Measurements from ENCODE around the gene NTM. TPM values are rescaled to one million over a fixed set of nuclear protein-coding genes. Genes with fewer than 3 reads are reported as not detected.

Gene NTM
- total and polyA plus RNA-seq, 2 donors (not counting 1 experiment from before 2014, with no cell fraction given): 12.3 to 28.6 TPM

- Histone ChIP-seq H3K9ac (ENCODE audit: insufficient read depth, low read length) (no peak overlapping the region), H3K4me2 (ENCODE audit: extremely low read depth, insufficient read depth, low read length) (no peak overlapping the region), H2AFZ (ENCODE audit: low read length) (no peak overlapping the region), H4K20me1 (ENCODE audit: control insufficient read depth, extremely low read depth, insufficient read depth, low read length) (no peaks in the 10 kb centered on the region), H3K9me3 (ENCODE audit: control insufficient read depth, insufficient read depth, low read depth, low read length) (no peaks in the 10 kb centered on the region), H3K27me3 (ENCODE audit: control insufficient read depth, insufficient read depth, low read length) (no peaks in the 10 kb centered on the region), H3K36me3 (ENCODE audit: control insufficient read depth, insufficient read depth, low read length) (no peaks in the 10 kb centered on the region), H3K4me1 (ENCODE audit: control insufficient read depth, extremely low read depth, insufficient read depth, low read length) (no peaks in the 10 kb centered on the region), H3K4me3 (replicated peaks in 1 of 4; ENCODE audit: control extremely low read depth in 1 of 4, insufficient read depth in 1 of 4, low read depth in 3 of 4, low read length in 4 of 4) (no peak overlapping the region), H3K79me2 (ENCODE audit: control insufficient read depth, insufficient read depth, low read length) (no peaks in the 10 kb centered on the region), H3K27ac (ENCODE audit: insufficient read depth, low read length) (no peak overlapping the region)
- TF ChIP-seq EZH2 (IDR thresholded peaks at IDR 0.05; ENCODE audit: low read length, missing control alignments): no peak
- TF ChIP-seq, protein P1, sequence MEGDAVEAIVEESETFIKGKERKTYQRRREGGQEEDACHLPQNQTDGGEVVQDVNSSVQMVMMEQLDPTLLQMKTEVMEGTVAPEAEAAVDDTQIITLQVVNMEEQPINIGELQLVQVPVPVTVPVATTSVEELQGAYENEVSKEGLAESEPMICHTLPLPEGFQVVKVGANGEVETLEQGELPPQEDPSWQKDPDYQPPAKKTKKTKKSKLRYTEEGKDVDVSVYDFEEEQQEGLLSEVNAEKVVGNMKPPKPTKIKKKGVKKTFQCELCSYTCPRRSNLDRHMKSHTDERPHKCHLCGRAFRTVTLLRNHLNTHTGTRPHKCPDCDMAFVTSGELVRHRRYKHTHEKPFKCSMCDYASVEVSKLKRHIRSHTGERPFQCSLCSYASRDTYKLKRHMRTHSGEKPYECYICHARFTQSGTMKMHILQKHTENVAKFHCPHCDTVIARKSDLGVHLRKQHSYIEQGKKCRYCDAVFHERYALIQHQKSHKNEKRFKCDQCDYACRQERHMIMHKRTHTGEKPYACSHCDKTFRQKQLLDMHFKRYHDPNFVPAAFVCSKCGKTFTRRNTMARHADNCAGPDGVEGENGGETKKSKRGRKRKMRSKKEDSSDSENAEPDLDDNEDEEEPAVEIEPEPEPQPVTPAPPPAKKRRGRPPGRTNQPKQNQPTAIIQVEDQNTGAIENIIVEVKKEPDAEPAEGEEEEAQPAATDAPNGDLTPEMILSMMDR (conservative IDR thresholded peaks at IDR 0.05 in 1 of 2, IDR thresholded peaks at IDR 0.05 in 1 of 2; ENCODE audit: low read depth in 1 of 2, low read length in 2 of 2): no peak
- no peak for DNase-seq (ENCODE audit: low read depth in 2 of 2)
Observed at GRCh38 chr11:131481303-131481702, 110.9 kb downstream of the NTM start.

- TF ChIP-seq EZH2 (IDR thresholded peaks at IDR 0.05; ENCODE audit: low read length, missing control alignments): no peak
- TF ChIP-seq, protein P1 (conservative IDR thresholded peaks at IDR 0.05 in 1 of 2, IDR thresholded peaks at IDR 0.05 in 1 of 2; ENCODE audit: low read depth in 1 of 2, low read length in 2 of 2): no peak
- no peak for DNase-seq (ENCODE audit: low read depth in 2 of 2)
- H3K9me3 ChIP-seq (ENCODE audit: control insufficient read depth, insufficient read depth, low read depth, low read length): no peaks in the 10 kb centered on the region
- H3K4me1 ChIP-seq (ENCODE audit: control insufficient read depth, extremely low read depth, insufficient read depth, low read length): no peaks in the 10 kb centered on the region
- no peak overlapping the region for H3K27ac ChIP-seq (ENCODE audit: insufficient read depth, low read length)
- H3K9ac ChIP-seq (ENCODE audit: insufficient read depth, low read length): no peak overlapping the region
- no peaks in the 10 kb centered on the region for H3K79me2 ChIP-seq (ENCODE audit: control insufficient read depth, insufficient read depth, low read length)
- no peak overlapping the region for H2AFZ ChIP-seq (ENCODE audit: low read length)
- no peak overlapping the region for H3K4me3 ChIP-seq (replicated peaks in 1 of 4; ENCODE audit: control extremely low read depth in 1 of 4, insufficient read depth in 1 of 4, low read depth in 3 of 4, low read length in 4 of 4)
- no peak overlapping the region for H3K4me2 ChIP-seq (ENCODE audit: extremely low read depth, insufficient read depth, low read length)
- H3K36me3 ChIP-seq (ENCODE audit: control insufficient read depth, insufficient read depth, low read length): no peaks in the 10 kb centered on the region
- no peaks in the 10 kb centered on the region for H3K27me3 ChIP-seq (ENCODE audit: control insufficient read depth, insufficient read depth, low read length)
- H4K20me1 ChIP-seq (ENCODE audit: control insufficient read depth, extremely low read depth, insufficient read depth, low read length): no peaks in the 10 kb centered on the region
Observed at GRCh38 chr11:131481971-131482370, 111.6 kb downstream of the NTM start.

GRCh38 chr11:131483453-131483852 is 113.0 kb downstream of the NTM start:
- Histone ChIP-seq H3K36me3 (ENCODE audit: control insufficient read depth, insufficient read depth, low read length) (no peaks in the 10 kb centered on the region), H3K4me1 (ENCODE audit: control insufficient read depth, extremely low read depth, insufficient read depth, low read length) (no peaks in the 10 kb centered on the region), H3K27me3 (ENCODE audit: control insufficient read depth, insufficient read depth, low read length) (no peaks in the 10 kb centered on the region), H3K27ac (ENCODE audit: insufficient read depth, low read length) (no peak overlapping the region), H4K20me1 (ENCODE audit: control insufficient read depth, extremely low read depth, insufficient read depth, low read length) (no peaks in the 10 kb centered on the region), H3K9ac (ENCODE audit: insufficient read depth, low read length) (no peak overlapping the region), H3K79me2 (ENCODE audit: control insufficient read depth, insufficient read depth, low read length) (no peaks in the 10 kb centered on the region), H3K4me3 (replicated peaks in 1 of 4; ENCODE audit: control extremely low read depth in 1 of 4, insufficient read depth in 1 of 4, low read depth in 3 of 4, low read length in 4 of 4) (no peak overlapping the region), H3K9me3 (ENCODE audit: control insufficient read depth, insufficient read depth, low read depth, low read length) (no peaks in the 10 kb centered on the region), H2AFZ (ENCODE audit: low read length) (no peak overlapping the region), H3K4me2 (ENCODE audit: extremely low read depth, insufficient read depth, low read length) (no peak overlapping the region)
- no peak for TF ChIP-seq EZH2 (IDR thresholded peaks at IDR 0.05; ENCODE audit: low read length, missing control alignments)
- TF ChIP-seq, protein P1 (conservative IDR thresholded peaks at IDR 0.05 in 1 of 2, IDR thresholded peaks at IDR 0.05 in 1 of 2; ENCODE audit: low read depth in 1 of 2, low read length in 2 of 2): no peak
- no peak for DNase-seq (ENCODE audit: low read depth in 2 of 2)
